ENCODE results near the gene PDS5B.

DNA sequence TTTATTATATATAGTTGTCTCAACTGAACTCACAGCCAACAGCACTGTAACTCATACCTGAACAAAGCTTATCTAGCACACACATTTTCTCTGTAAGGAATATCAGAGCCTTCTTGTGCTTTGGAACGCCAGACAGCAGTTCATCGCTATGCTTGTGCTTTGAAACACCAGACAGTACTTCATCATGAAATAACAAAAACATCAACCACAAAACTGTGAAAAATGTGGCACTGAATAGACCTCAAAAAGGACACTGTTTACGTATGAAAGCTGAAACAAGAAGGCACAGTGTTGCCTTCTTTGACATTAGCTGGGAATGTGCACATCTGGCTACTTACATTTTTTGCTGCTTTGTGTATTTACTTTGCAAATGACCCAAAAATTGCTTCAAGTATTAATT, 160.2 kb downstream of the PDS5B start:
- TF ChIP-seq, protein P1, sequence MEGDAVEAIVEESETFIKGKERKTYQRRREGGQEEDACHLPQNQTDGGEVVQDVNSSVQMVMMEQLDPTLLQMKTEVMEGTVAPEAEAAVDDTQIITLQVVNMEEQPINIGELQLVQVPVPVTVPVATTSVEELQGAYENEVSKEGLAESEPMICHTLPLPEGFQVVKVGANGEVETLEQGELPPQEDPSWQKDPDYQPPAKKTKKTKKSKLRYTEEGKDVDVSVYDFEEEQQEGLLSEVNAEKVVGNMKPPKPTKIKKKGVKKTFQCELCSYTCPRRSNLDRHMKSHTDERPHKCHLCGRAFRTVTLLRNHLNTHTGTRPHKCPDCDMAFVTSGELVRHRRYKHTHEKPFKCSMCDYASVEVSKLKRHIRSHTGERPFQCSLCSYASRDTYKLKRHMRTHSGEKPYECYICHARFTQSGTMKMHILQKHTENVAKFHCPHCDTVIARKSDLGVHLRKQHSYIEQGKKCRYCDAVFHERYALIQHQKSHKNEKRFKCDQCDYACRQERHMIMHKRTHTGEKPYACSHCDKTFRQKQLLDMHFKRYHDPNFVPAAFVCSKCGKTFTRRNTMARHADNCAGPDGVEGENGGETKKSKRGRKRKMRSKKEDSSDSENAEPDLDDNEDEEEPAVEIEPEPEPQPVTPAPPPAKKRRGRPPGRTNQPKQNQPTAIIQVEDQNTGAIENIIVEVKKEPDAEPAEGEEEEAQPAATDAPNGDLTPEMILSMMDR (conservative IDR thresholded peaks at IDR 0.05), result no peak
- no peak for TF ChIP-seq ZFX (IDR thresholded peaks at IDR 0.05)
